ENCODE measurements around the gene BCAR3. TPM values are rescaled to one million over a fixed set of nuclear protein-coding genes. Genes with fewer than 3 reads are reported as not detected.
A peak's percentile ranks its signal among the peaks of the same experiment; 100 is the strongest.

Gene BCAR3
- total and polyA plus RNA-seq, 2 donors from 2014 or later, result 25.4 to 28.4 TPM

DNA sequence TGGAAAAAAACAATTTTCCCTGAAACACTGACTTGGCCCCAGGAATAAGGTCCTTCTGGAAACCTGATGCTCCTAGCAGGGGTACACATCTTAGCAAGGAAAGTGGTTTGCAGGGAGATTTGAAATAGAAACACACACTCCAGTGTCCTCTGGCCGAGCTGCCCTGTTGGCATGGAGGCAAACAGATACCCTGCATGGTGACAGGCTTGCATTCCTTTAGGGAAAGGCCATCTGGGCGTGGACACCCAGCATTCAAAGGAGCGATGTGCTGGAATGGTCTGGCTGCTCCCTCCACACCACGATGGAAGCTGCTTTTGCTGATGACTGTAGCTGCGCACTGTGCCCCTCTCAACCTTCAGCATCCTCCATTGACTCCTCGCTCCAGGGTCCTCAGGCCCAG is 41.5 kb upstream of the BCAR3 start:
- H3K36me3 ChIP-seq (ENCODE audit: control insufficient read depth in 2 of 3, insufficient read depth in 3 of 3, low read length in 3 of 3), result no peaks in the 10 kb centered on the region
- DNase-seq (peak in 1 of 5 donors; percentile 50), FAIRE-seq (no peak)
- peaks cover 7 to 13% (median 8%) of the 10 kb centered on the region in 3 donors for H3K4me1 ChIP-seq (ENCODE audit: control insufficient read depth in 2 of 3, insufficient read depth in 2 of 3, low read depth in 1 of 3, low read length in 3 of 3)
- intact Hi-C loops (cut with DNase I), result no loop called here
- no peak overlapping the region for H3K27ac ChIP-seq (ENCODE audit: low read depth in 2 of 2, low read length in 2 of 2)
- no peaks in the 10 kb centered on the region for H3K27me3 ChIP-seq (ENCODE audit: control insufficient read depth, insufficient read depth, low read length)
- no peaks in the 10 kb centered on the region for H3K9me3 ChIP-seq (ENCODE audit: control insufficient read depth in 2 of 3, insufficient read depth in 1 of 3, low read length in 3 of 3)
- no peak overlapping the region for H3K4me3 ChIP-seq (ENCODE audit: low read length in 3 of 3)
- no peak overlapping the region for H3K9ac ChIP-seq (ENCODE audit: low read length in 3 of 3)
- TF ChIP-seq, protein P1, sequence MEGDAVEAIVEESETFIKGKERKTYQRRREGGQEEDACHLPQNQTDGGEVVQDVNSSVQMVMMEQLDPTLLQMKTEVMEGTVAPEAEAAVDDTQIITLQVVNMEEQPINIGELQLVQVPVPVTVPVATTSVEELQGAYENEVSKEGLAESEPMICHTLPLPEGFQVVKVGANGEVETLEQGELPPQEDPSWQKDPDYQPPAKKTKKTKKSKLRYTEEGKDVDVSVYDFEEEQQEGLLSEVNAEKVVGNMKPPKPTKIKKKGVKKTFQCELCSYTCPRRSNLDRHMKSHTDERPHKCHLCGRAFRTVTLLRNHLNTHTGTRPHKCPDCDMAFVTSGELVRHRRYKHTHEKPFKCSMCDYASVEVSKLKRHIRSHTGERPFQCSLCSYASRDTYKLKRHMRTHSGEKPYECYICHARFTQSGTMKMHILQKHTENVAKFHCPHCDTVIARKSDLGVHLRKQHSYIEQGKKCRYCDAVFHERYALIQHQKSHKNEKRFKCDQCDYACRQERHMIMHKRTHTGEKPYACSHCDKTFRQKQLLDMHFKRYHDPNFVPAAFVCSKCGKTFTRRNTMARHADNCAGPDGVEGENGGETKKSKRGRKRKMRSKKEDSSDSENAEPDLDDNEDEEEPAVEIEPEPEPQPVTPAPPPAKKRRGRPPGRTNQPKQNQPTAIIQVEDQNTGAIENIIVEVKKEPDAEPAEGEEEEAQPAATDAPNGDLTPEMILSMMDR (IDR thresholded peaks at IDR 0.05; ENCODE audit: borderline replicate concordance, extremely low read depth, insufficient read depth), result no peak

DNA sequence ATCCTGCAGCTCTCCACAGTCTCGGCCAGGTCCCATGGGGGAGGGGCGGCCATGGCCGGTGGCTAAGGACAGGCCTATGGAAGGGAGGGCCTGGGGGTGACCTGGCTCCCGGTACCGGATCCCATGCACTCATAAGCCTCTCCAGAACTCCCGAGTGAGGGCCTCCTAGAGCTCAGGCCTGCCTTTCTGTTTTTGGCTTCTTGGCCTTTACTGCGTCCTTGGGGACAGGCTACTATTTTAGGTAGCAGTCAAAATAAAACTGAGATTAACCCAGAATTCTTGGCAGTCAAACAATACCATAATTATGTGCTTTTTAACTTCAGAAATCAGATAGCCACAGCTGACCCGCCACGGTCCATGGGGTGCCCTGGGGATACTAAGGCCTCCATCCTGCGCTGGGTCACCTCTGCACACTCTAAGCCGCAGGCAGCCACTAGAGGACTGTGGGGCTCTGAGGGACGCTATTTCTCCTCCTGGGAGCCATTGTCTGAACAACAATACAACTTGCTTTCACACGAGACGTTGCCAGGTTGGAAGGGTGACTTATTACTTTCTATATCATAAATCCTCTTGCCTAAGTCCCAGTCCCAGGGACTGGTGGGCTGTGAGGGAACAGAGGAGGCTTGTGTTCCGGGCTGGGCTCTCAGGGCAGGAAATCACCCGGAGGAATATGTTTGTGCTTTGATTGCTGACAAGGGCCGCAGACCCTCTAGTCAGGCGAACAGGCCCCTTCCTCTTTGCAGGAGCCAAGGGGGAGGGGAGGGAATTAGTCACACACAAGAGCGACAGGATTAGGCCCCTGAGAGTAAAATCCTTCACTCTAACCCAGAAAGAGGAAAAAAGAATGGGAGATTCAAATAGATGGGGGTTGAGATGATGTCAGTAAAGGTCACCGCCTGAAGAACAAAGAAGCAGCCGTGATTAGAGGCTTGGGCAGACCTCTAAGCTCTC is 40.7 kb upstream of the BCAR3 start:
- H3K36me3 ChIP-seq (ENCODE audit: control insufficient read depth in 2 of 3, insufficient read depth in 3 of 3, low read length in 3 of 3), result no peaks in the 10 kb centered on the region
- FAIRE-seq (no peak), DNase-seq (peak in 3 of 5 donors; percentile 60 to 80 (median 78))
- peak overlapping the region; percentile 18 to 39 for H3K27ac ChIP-seq (ENCODE audit: low read depth in 2 of 2, low read length in 2 of 2)
- H3K4me3 ChIP-seq (ENCODE audit: low read length in 3 of 3), result no peak overlapping the region
- no peaks in the 10 kb centered on the region for H3K27me3 ChIP-seq (ENCODE audit: control insufficient read depth, insufficient read depth, low read length)
- no peak overlapping the region for H3K9ac ChIP-seq (ENCODE audit: low read length in 3 of 3)
- H3K4me1 ChIP-seq (ENCODE audit: control insufficient read depth in 2 of 3, insufficient read depth in 2 of 3, low read depth in 1 of 3, low read length in 3 of 3), result peaks cover 7 to 13% (median 8%) of the 10 kb centered on the region in 3 donors
- TF ChIP-seq, protein P1 (IDR thresholded peaks at IDR 0.05; ENCODE audit: borderline replicate concordance, extremely low read depth, insufficient read depth), result peak; percentile 15
- H3K9me3 ChIP-seq (ENCODE audit: control insufficient read depth in 2 of 3, insufficient read depth in 1 of 3, low read length in 3 of 3), result no peaks in the 10 kb centered on the region
- intact Hi-C loops (cut with DNase I), result no loop called here

DNA sequence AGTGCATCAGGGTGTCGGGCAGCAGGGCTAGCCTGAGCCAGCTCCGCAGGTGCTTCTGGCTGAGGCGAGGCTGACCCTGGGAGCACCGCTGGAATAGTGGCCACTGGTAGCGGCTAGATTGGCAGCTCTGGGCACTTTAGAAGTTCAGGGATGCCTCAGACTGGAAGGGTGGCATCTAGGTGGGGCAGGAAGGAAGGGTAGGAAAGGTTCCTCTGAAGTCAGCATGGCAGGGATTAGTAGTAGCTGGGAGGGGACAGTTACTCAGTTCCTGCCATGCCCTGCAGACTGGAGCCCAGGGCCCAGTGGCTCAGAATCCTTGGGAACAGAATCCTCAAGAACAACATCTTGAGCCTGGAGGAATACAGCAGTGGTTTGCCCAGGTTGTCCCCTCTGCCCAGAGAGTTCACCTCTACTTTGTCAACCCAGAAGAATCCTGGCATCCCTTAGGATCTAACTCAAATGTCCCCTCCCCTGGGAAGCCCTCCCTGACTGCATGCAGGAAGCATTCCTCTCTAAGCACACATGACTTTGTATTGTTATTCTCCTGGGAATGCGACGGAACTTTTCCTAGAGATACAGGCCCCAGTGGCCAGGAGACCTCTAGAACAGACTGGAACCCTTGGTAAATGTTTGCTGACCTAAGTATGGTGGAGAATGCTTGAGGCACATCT is 39.5 kb upstream of the BCAR3 start:
- Histone ChIP-seq H3K9me3 (ENCODE audit: control insufficient read depth in 2 of 3, insufficient read depth in 1 of 3, low read length in 3 of 3) (no peaks in the 10 kb centered on the region), H3K4me3 (ENCODE audit: low read length in 3 of 3) (no peak overlapping the region), H3K4me1 (ENCODE audit: control insufficient read depth in 2 of 3, insufficient read depth in 2 of 3, low read depth in 1 of 3, low read length in 3 of 3) (peaks cover 7 to 13% (median 8%) of the 10 kb centered on the region in 3 donors), H3K36me3 (ENCODE audit: control insufficient read depth in 2 of 3, insufficient read depth in 3 of 3, low read length in 3 of 3) (no peaks in the 10 kb centered on the region), H3K27ac (ENCODE audit: low read depth in 2 of 2, low read length in 2 of 2) (no peak overlapping the region), H3K9ac (ENCODE audit: low read length in 3 of 3) (no peak overlapping the region), H3K27me3 (ENCODE audit: control insufficient read depth, insufficient read depth, low read length) (no peaks in the 10 kb centered on the region)
- TF ChIP-seq, protein P1 (IDR thresholded peaks at IDR 0.05; ENCODE audit: borderline replicate concordance, extremely low read depth, insufficient read depth), result no peak
- FAIRE-seq (no peak), DNase-seq (no peak)
- intact Hi-C loops (cut with DNase I), result no loop called here

Data from kidney (tissue), 14 donors.